ENCODE results near the gene ERP27.

The ERP27 gene

GRCh38 chr12:14964406-14964805, 26.1 kb upstream of the ERP27 start:
- DNase-seq (ENCODE audit: low read depth, low spot score), result no peak
- no peak overlapping the region for H3K9ac ChIP-seq (ENCODE audit: insufficient read length, low read depth)
- peaks cover 4% of the 10 kb centered on the region for H3K4me1 ChIP-seq (ENCODE audit: insufficient read depth, insufficient read length)
- H3K27me3 ChIP-seq (ENCODE audit: insufficient read depth, insufficient read length), result no peaks in the 10 kb centered on the region
- H3K36me3 ChIP-seq (ENCODE audit: insufficient read depth, insufficient read length, low read length), result no peaks in the 10 kb centered on the region
- H3K9me3 ChIP-seq (ENCODE audit: insufficient read depth, low read length), result no peaks in the 10 kb centered on the region
- TF ChIP-seq ZNF274 (IDR thresholded peaks at IDR 0.05; ENCODE audit: low read depth, low read length) (no peak), YY1 (IDR thresholded peaks at IDR 0.05; ENCODE audit: insufficient read depth, insufficient read length) (no peak), SUZ12 (IDR thresholded peaks at IDR 0.05; ENCODE audit: extremely low read depth, insufficient read depth, insufficient read length) (no peak)
- no peak overlapping the region for H3K4me3 ChIP-seq (ENCODE audit: insufficient read length, low read depth)

DNA sequence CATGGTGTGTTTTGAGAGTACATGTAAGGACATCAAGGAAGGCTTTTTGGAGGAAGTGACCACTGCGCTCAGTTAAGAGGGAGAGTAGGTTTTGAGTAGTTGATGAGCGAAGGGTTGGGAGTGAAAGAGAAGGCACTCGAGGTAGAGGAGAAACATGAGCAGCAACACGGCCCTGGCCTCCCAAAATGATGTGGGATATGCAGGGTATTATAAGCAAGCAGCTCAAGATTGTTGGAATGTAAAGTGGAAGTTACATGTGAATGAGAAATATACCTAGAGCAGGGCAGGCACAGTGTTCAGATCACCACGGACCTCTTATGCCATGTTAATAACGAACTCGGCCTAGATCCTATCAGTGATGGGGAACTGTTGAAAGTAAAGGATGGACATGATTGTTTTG, 25.2 kb upstream of the ERP27 start:
- Histone ChIP-seq H3K27me3 (ENCODE audit: insufficient read depth, insufficient read length) (no peaks in the 10 kb centered on the region), H3K9me3 (ENCODE audit: insufficient read depth, low read length) (no peaks in the 10 kb centered on the region), H3K4me3 (ENCODE audit: insufficient read length, low read depth) (no peak overlapping the region), H3K36me3 (ENCODE audit: insufficient read depth, insufficient read length, low read length) (no peaks in the 10 kb centered on the region), H3K9ac (ENCODE audit: insufficient read length, low read depth) (no peak overlapping the region), H3K4me1 (ENCODE audit: insufficient read depth, insufficient read length) (peaks cover 4% of the 10 kb centered on the region)
- no peak for DNase-seq (ENCODE audit: low read depth, low spot score)
- TF ChIP-seq ZNF274 (IDR thresholded peaks at IDR 0.05; ENCODE audit: low read depth, low read length) (no peak), YY1 (IDR thresholded peaks at IDR 0.05; ENCODE audit: insufficient read depth, insufficient read length) (no peak), SUZ12 (IDR thresholded peaks at IDR 0.05; ENCODE audit: extremely low read depth, insufficient read depth, insufficient read length) (no peak)

DNA sequence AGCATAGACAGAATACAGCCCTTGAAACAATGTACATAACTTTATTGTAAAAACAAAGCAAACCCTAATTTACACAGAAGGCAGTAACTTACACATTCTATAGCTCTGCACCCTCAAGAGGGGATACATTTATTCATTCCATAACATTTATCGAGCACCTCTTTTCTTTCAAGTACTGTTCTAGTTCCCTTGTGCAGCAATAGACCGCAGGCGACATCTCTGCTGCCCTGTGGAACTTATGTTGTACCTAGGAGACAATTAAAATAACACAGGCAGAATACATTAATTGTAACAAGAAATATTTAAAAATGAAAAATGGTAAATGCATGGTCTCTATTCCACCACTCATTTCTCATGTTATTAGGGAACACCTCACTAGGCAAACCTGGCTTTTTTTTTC, 24.5 kb upstream of the ERP27 start:
- no peak for TF ChIP-seq ZNF274 (IDR thresholded peaks at IDR 0.05; ENCODE audit: low read depth, low read length)
- TF ChIP-seq YY1 (IDR thresholded peaks at IDR 0.05; ENCODE audit: insufficient read depth, insufficient read length), result no peak
- TF ChIP-seq SUZ12 (IDR thresholded peaks at IDR 0.05; ENCODE audit: extremely low read depth, insufficient read depth, insufficient read length), result no peak
- Histone ChIP-seq H3K9ac (ENCODE audit: insufficient read length, low read depth) (no peak overlapping the region), H3K9me3 (ENCODE audit: insufficient read depth, low read length) (no peaks in the 10 kb centered on the region), H3K4me1 (ENCODE audit: insufficient read depth, insufficient read length) (peaks cover 4% of the 10 kb centered on the region), H3K36me3 (ENCODE audit: insufficient read depth, insufficient read length, low read length) (no peaks in the 10 kb centered on the region), H3K27me3 (ENCODE audit: insufficient read depth, insufficient read length) (no peaks in the 10 kb centered on the region), H3K4me3 (ENCODE audit: insufficient read length, low read depth) (no peak overlapping the region)
- DNase-seq (ENCODE audit: low read depth, low spot score), result no peak

DNA sequence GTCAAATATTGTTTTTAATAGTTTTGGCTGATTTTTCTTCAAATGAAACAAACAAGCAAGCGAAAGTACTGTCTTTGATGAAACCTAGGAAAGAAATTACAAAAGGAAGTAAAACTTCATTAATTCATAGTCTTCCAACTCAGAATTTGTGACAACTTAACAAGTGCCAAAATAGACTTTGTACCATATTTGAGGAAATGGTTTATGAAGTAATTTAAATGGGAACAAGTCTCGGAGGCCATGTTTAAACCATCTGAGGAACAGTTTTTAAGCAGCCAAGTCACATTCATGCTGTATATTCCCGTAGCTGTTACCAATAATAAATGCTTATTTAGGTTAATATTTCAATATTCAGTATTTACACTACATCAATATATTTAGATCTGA, 23.8 kb upstream of the ERP27 start:
- TF ChIP-seq SUZ12 (IDR thresholded peaks at IDR 0.05; ENCODE audit: extremely low read depth, insufficient read depth, insufficient read length), result no peak
- TF ChIP-seq YY1 (IDR thresholded peaks at IDR 0.05; ENCODE audit: insufficient read depth, insufficient read length), result no peak
- no peak for TF ChIP-seq ZNF274 (IDR thresholded peaks at IDR 0.05; ENCODE audit: low read depth, low read length)
- H3K36me3 ChIP-seq (ENCODE audit: insufficient read depth, insufficient read length, low read length), result no peaks in the 10 kb centered on the region
- H3K9me3 ChIP-seq (ENCODE audit: insufficient read depth, low read length), result no peaks in the 10 kb centered on the region
- peaks cover 4% of the 10 kb centered on the region for H3K4me1 ChIP-seq (ENCODE audit: insufficient read depth, insufficient read length)
- no peak for DNase-seq (ENCODE audit: low read depth, low spot score)
- no peak overlapping the region for H3K4me3 ChIP-seq (ENCODE audit: insufficient read length, low read depth)
- H3K27me3 ChIP-seq (ENCODE audit: insufficient read depth, insufficient read length), result no peaks in the 10 kb centered on the region
- H3K9ac ChIP-seq (ENCODE audit: insufficient read length, low read depth), result no peak overlapping the region

- Histone ChIP-seq H3K4me1 (ENCODE audit: insufficient read depth, insufficient read length) (peaks cover 4% of the 10 kb centered on the region), H3K27me3 (ENCODE audit: insufficient read depth, insufficient read length) (no peaks in the 10 kb centered on the region), H3K9ac (ENCODE audit: insufficient read length, low read depth) (no peak within 1 kb of the TSS), H3K9me3 (ENCODE audit: insufficient read depth, low read length) (no peaks in the 10 kb centered on the region), H3K4me3 (ENCODE audit: insufficient read length, low read depth) (no peak within 1 kb of the TSS), H3K36me3 (ENCODE audit: insufficient read depth, insufficient read length, low read length) (no peaks in the 10 kb centered on the region)
- no peak for DNase-seq (ENCODE audit: low read depth, low spot score)
- no peak for TF ChIP-seq YY1 (IDR thresholded peaks at IDR 0.05; ENCODE audit: insufficient read depth, insufficient read length)
- TF ChIP-seq SUZ12 (IDR thresholded peaks at IDR 0.05; ENCODE audit: extremely low read depth, insufficient read depth, insufficient read length), result no peak
- no peak for TF ChIP-seq ZNF274 (IDR thresholded peaks at IDR 0.05; ENCODE audit: low read depth, low read length)
Measured at GRCh38 chr12:14961466-14962152, 23.3 kb upstream of the ERP27 start, which contains the start of gene ARHGDIB. Gene ARHGDIB, minus strand, starts transcription at chr12:14961601. Its CDS starts 10,889 bp downstream, at chr12:14950712.

- no peak for DNase-seq (ENCODE audit: low read depth, low spot score)
- H3K4me3 ChIP-seq (ENCODE audit: insufficient read length, low read depth), result no peak overlapping the region
- no peaks in the 10 kb centered on the region for H3K27me3 ChIP-seq (ENCODE audit: insufficient read depth, insufficient read length)
- no peaks in the 10 kb centered on the region for H3K9me3 ChIP-seq (ENCODE audit: insufficient read depth, low read length)
- TF ChIP-seq SUZ12 (IDR thresholded peaks at IDR 0.05; ENCODE audit: extremely low read depth, insufficient read depth, insufficient read length) (no peak), ZNF274 (IDR thresholded peaks at IDR 0.05; ENCODE audit: low read depth, low read length) (no peak), YY1 (IDR thresholded peaks at IDR 0.05; ENCODE audit: insufficient read depth, insufficient read length) (no peak)
- H3K9ac ChIP-seq (ENCODE audit: insufficient read length, low read depth), result no peak overlapping the region
- no peaks in the 10 kb centered on the region for H3K36me3 ChIP-seq (ENCODE audit: insufficient read depth, insufficient read length, low read length)
- H3K4me1 ChIP-seq (ENCODE audit: insufficient read depth, insufficient read length), result peaks cover 4% of the 10 kb centered on the region
Measured at GRCh38 chr12:14960548-14961465, 22.5 kb upstream of the ERP27 start.

DNA sequence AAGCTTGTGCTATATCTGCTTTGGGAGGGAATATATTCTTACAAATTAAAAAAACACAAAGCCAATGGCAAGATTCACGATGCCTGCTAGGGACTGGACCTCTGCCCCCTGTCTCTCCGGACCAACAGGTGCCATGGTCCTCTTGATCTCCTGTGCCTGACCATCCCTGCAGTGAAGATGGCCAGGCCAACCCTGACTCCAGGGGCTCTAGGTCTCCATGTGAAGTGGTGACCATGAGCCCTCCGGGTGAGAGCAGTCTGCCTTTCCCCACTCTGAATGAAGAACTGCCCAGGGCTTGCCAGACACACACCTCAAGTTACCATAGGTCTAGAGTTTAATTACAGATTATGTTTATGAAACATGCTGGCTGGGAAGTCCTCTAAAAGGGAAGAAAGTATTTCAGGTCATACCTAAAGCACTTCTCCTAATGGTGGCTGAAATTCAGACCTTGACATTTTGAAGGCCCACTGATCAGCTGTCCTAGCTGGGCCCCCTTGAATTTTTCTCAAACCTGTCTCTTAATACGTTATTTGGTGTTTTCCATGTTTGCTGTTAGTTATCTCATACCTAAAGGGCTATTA, 21.7 kb upstream of the ERP27 start:
- Histone ChIP-seq H3K36me3 (ENCODE audit: insufficient read depth, insufficient read length, low read length) (no peaks in the 10 kb centered on the region), H3K9me3 (ENCODE audit: insufficient read depth, low read length) (no peaks in the 10 kb centered on the region), H3K4me3 (ENCODE audit: insufficient read length, low read depth) (no peak overlapping the region), H3K9ac (ENCODE audit: insufficient read length, low read depth) (no peak overlapping the region), H3K27me3 (ENCODE audit: insufficient read depth, insufficient read length) (no peaks in the 10 kb centered on the region), H3K4me1 (ENCODE audit: insufficient read depth, insufficient read length) (peaks cover 4% of the 10 kb centered on the region)
- no peak for DNase-seq (ENCODE audit: low read depth, low spot score)
- TF ChIP-seq SUZ12 (IDR thresholded peaks at IDR 0.05; ENCODE audit: extremely low read depth, insufficient read depth, insufficient read length), result no peak
- TF ChIP-seq YY1 (IDR thresholded peaks at IDR 0.05; ENCODE audit: insufficient read depth, insufficient read length), result no peak
- no peak for TF ChIP-seq ZNF274 (IDR thresholded peaks at IDR 0.05; ENCODE audit: low read depth, low read length)

Measured in NT2/D1 (cell line).